HL-60 (cell line): ENCODE results near the gene ADAMTS20.
"Not testable (repeated sequence)": the region's sequence is repeated elsewhere in the genome, so short reads cannot be mapped to it uniquely, and the experiment has no call there.

ENCODE experiments used
- DNase-seq, 2 experiments: peaks; one replicate each; pipeline ENCODE4 v3.0.0-alpha.2; 2010 to 2020; ENCODE audit warnings: low read depth in 1 of 2, low spot score in 1 of 2
- H3K27ac ChIP-seq: fragments of 250-450 bp; sonication (Bioruptor Pico); replicated peaks from 2 replicates; pipeline ENCODE4 v1.5.1; 2020; ENCODE audit warnings: mild to moderate bottlenecking, moderate library complexity
- H3K27me3 ChIP-seq: fragments of 250-450 bp; sonication (Bioruptor Pico); 2 replicates; pipeline ENCODE4 v1.5.1; 2021; ENCODE audit warnings: mild to moderate bottlenecking, moderate library complexity; ENCODE audit not compliant: insufficient read depth, poor library complexity, severe bottlenecking
- H3K4me3 ChIP-seq: replicated peaks from 2 replicates; pipeline ENCODE4 v1.5.1; 2011; ENCODE audit warnings: mild to moderate bottlenecking, control low read depth, low read length; ENCODE audit not compliant: insufficient read depth
- GABPA ChIP-seq: IDR thresholded peaks from 2 replicates; pipeline ENCODE4 v1.6.1; 2012; ENCODE audit warnings: low read depth
- POLR2AphosphoS5 ChIP-seq: IDR thresholded peaks from 2 replicates; pipeline ENCODE4 v1.6.1; 2012; ENCODE audit warnings: low read depth
- SPI1 ChIP-seq: IDR thresholded peaks from 2 replicates; pipeline ENCODE4 v1.6.1; 2012; ENCODE audit warnings: low read depth, mild to moderate bottlenecking, borderline replicate concordance
- TF ChIP-seq, protein P1 (sequence below): IDR thresholded peaks from 2 replicates; pipeline ENCODE4 v1.6.1; 2012; ENCODE audit warnings: low read depth; ENCODE audit not compliant: insufficient replicate concordance
- TF ChIP-seq, protein P2 (sequence below): IDR thresholded peaks from one replicate; pipeline ENCODE4 v1.5.1; 2011; ENCODE audit warnings: low read length, control low read depth, inconsistent platforms; ENCODE audit not compliant: insufficient read depth

ADAMTS20 gene

DNA sequence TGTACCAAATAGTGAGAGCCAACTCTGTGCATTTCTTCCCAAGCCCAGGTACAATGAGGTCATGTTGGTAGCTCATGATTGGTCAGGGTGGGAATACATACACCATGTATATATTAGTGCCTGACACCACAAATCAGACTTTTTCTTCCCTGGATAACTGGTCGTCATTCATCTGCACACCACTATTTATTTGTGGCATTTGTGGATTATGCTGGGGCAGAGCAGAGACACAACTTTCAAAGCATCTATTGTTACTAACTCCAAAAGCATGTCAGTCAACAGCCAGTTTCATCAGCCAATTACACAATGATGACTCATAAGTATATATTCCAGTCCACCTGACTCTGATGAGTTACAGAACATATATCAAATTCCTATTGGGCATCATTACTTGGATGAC, 181.7 kb downstream of the ADAMTS20 start:
- Histone ChIP-seq H3K27ac (no peak overlapping the region), H3K27me3 (peaks cover 9% of the 10 kb centered on the region), H3K4me3 (no peak overlapping the region)
- TF ChIP-seq, protein P1, sequence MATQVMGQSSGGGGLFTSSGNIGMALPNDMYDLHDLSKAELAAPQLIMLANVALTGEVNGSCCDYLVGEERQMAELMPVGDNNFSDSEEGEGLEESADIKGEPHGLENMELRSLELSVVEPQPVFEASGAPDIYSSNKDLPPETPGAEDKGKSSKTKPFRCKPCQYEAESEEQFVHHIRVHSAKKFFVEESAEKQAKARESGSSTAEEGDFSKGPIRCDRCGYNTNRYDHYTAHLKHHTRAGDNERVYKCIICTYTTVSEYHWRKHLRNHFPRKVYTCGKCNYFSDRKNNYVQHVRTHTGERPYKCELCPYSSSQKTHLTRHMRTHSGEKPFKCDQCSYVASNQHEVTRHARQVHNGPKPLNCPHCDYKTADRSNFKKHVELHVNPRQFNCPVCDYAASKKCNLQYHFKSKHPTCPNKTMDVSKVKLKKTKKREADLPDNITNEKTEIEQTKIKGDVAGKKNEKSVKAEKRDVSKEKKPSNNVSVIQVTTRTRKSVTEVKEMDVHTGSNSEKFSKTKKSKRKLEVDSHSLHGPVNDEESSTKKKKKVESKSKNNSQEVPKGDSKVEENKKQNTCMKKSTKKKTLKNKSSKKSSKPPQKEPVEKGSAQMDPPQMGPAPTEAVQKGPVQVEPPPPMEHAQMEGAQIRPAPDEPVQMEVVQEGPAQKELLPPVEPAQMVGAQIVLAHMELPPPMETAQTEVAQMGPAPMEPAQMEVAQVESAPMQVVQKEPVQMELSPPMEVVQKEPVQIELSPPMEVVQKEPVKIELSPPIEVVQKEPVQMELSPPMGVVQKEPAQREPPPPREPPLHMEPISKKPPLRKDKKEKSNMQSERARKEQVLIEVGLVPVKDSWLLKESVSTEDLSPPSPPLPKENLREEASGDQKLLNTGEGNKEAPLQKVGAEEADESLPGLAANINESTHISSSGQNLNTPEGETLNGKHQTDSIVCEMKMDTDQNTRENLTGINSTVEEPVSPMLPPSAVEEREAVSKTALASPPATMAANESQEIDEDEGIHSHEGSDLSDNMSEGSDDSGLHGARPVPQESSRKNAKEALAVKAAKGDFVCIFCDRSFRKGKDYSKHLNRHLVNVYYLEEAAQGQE, result no peak
- TF ChIP-seq POLR2AphosphoS5 (no peak), SPI1 (no peak), GABPA (no peak)
- TF ChIP-seq, protein P2, sequence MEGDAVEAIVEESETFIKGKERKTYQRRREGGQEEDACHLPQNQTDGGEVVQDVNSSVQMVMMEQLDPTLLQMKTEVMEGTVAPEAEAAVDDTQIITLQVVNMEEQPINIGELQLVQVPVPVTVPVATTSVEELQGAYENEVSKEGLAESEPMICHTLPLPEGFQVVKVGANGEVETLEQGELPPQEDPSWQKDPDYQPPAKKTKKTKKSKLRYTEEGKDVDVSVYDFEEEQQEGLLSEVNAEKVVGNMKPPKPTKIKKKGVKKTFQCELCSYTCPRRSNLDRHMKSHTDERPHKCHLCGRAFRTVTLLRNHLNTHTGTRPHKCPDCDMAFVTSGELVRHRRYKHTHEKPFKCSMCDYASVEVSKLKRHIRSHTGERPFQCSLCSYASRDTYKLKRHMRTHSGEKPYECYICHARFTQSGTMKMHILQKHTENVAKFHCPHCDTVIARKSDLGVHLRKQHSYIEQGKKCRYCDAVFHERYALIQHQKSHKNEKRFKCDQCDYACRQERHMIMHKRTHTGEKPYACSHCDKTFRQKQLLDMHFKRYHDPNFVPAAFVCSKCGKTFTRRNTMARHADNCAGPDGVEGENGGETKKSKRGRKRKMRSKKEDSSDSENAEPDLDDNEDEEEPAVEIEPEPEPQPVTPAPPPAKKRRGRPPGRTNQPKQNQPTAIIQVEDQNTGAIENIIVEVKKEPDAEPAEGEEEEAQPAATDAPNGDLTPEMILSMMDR, result no peak
- DNase-seq, result peak in 1 of 2 experiments; percentile 12

DNA sequence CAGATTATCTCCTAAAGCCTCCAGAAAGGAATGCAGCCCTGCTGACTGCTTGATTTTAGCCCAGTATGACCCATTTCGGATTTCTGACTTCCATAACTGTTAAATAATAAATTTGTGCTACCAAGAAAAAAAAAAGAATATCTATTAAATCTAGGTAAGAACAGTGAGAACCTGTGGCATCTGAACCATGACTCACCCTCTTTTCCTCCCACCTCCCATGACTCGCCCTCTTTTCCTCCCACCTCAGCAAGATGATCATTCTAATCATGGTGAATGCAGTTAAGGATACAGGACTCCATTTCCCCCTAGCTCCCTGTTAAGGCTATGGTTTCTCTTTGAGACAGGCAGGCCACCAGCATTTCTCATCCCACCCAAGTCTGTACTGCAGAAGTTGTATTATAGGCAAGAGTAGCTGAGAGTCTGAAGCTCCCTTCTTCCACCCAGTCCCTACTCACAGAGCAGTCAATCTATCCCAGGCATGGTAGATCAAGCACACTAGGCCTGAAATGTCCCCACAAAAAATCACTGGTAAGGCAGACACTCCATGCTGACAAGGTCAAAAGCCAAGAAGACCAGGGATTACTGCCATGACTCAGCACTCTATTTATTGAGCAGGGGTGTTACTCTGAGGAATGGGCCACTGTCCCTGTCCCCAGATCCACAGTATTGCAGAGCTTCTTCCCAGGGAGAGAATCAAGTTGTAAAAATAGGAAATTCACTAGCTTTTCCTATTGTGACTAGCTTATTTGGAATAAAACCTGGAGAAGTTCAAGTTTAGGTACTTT, 188.9 kb downstream of the ADAMTS20 start:
- TF ChIP-seq GABPA (no peak), SPI1 (no peak), POLR2AphosphoS5 (no peak)
- TF ChIP-seq, protein P1, result no peak
- TF ChIP-seq, protein P2, result no peak
- no peak for DNase-seq
- Histone ChIP-seq H3K27me3 (peaks cover 5% of the 10 kb centered on the region), H3K27ac (no peak overlapping the region), H3K4me3 (no peak overlapping the region)

DNA sequence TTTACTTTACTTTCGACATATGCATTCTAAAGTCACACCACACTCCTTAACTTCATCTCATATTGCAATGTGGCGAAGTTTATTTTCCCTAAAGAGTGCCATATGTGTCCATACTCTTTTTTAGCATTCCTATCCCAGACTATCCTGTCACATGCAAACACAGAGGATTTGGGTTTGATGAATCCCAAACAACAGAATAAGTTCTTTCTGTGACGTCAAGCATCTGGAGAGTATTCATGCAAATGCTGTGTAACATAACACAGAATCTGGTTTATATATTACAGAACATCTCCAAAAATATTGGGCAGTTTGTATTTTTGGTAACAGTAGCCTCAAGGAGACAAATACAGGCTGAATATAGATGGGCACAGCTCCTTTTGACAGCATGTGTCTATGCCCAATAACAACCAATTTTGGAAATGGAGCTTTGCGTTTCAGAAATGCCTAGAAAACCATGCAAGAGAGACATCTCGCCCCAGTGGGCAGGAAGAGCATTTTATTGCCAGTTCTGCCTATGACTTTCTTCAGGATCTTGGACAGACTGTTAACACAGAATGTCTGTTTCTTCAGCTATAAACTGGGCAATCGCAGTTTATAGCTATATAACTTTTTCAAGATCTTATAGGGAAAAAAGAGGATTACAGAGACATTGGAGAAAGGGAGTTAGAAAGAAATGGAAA, 190.8 kb downstream of the ADAMTS20 start:
- Histone ChIP-seq H3K27me3 (no peaks in the 10 kb centered on the region), H3K27ac (no peak overlapping the region), H3K4me3 (no peak overlapping the region)
- no peak for DNase-seq
- no peak for TF ChIP-seq SPI1
- TF ChIP-seq GABPA, result no peak
- TF ChIP-seq, protein P1, result no peak
- no peak for TF ChIP-seq POLR2AphosphoS5
- TF ChIP-seq, protein P2, result no peak

- not testable (repeated sequence) for DNase-seq, H3K4me3 ChIP-seq, H3K27ac ChIP-seq, H3K27me3 ChIP-seq
Observed at GRCh38 chr12:43360001-43360400, 192.0 kb downstream of the ADAMTS20 start.
